Esophagus squamous epithelium (tissue), 5 donors: ENCODE results near the gene RAP1A. TPM values are rescaled to one million over a fixed set of nuclear protein-coding genes. Genes with fewer than 3 reads are reported as not detected.

Experiments
- DNase-seq: peaks from one replicate; lab custom pipeline; 2025; lab: John Stamatoyannopoulos, UW
- H3K27ac ChIP-seq, 4 donors: fragments of 200-600 bp; sonication (generic); one replicate each; pipeline ENCODE4 v1.5.1; 2016 to 2019; ENCODE audit warnings: mild to moderate bottlenecking in 1 of 4
- H3K27me3 ChIP-seq, 4 donors: fragments of 200-600 bp; sonication (generic); 1 replicate in 3 of 4; 2 replicates in 1 of 4; pipeline versions ENCODE4 v1.5.1 to v1.6.0; 2017 to 2021; ENCODE audit warnings: antibody characterized with exemption in 1 of 4
- H3K36me3 ChIP-seq, 3 donors: fragments of 200-600 bp; sonication (generic); one replicate each; pipeline ENCODE4 v1.5.1; 2016 to 2019
- H3K4me1 ChIP-seq, 3 donors: fragments of 200-600 bp; sonication (generic); one replicate each; pipeline ENCODE4 v1.5.1; 2017 to 2019
- H3K4me3 ChIP-seq, 4 donors: fragments of 200-600 bp; sonication (generic); 1 replicate in 3 of 4; 2 replicates in 1 of 4; pipeline ENCODE4 v1.5.1; 2016 to 2019; ENCODE audit warnings: mild to moderate bottlenecking in 2 of 4, moderate library complexity in 1 of 4
- H3K9me3 ChIP-seq, 3 donors: fragments of 200-600 bp; sonication (generic); one replicate each; pipeline ENCODE4 v1.5.1; 2016 to 2019
- POLR2A ChIP-seq, 4 donors: fragments of 450-650 bp; IDR thresholded peaks; one replicate each; pipeline ENCODE4 v1.6.1; 2017; ENCODE audit warnings: antibody characterized with exemption in 4 of 4, mild to moderate bottlenecking in 4 of 4, moderate library complexity in 3 of 4
- WGBS, 2 donors: methylation state at CpG; one replicate each; pipeline ENCODE4 v1.1.5; 2018; 5-methylcytosine and 5-hydroxymethylcytosine counted together
- intact Hi-C: fragments of 100-400 bp; cut with DNase I; formaldehyde crosslinking; loops from one replicate; pipeline ENCODE4 v1.15.0; 2022
- total RNA-seq, 4 donors: library from RNA; depleted of rRNA; stranded (reverse); fragments of >200 nt; gene quantifications; one replicate each; pipeline ENCODE4 v1.1.0, GENCODE V29; 2016
- TF ChIP-seq, protein P1 (sequence below), 6 experiments: fragments of 450-650 bp in 4 of 6; fragments of 200-600 bp in 2 of 6; sonication (generic) in 2 of 6; IDR thresholded peaks; one replicate each; pipeline ENCODE4 v1.5.1; 2016 to 2019; ENCODE audit warnings: antibody characterized with exemption in 6 of 6, mild to moderate bottlenecking in 4 of 6, moderate library complexity in 4 of 6
- donor health status: DM: yes; HTN: yes; CAD: no.

Gene RAP1A
- total RNA-seq, 4 donors from 2014 or later: 24.3 to 111 (median 43.3) TPM

DNA sequence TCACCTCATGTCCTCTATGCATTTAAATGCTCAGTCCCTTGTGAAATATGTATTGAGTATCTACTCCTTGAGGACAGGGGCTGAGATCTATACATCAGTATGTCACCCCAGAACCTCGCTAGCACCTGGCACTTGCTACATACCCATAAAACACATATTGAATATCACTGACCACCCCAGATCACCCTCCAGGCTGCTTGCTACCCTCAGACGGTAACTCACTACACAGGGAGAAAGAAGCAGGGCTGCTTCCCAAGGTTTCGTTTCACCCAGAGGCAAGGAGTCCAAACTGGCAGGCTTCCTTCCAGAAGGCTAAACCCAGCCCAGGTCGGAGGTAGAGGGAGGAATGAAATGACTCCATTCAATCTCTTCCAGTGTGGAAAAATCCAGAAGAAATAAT, 111.1 kb downstream of the RAP1A start:
- Histone ChIP-seq H3K27me3 (no peaks in the 10 kb centered on the region), H3K4me1 (peaks cover 13 to 69% (median 26%) of the 10 kb centered on the region in 3 donors), H3K27ac (no peak overlapping the region), H3K36me3 (peaks cover 0 to 17% (median 6%) of the 10 kb centered on the region in 3 donors), H3K9me3 (no peaks in the 10 kb centered on the region), H3K4me3 (no peak overlapping the region)
- no peak for DNase-seq
- TF ChIP-seq, protein P1, sequence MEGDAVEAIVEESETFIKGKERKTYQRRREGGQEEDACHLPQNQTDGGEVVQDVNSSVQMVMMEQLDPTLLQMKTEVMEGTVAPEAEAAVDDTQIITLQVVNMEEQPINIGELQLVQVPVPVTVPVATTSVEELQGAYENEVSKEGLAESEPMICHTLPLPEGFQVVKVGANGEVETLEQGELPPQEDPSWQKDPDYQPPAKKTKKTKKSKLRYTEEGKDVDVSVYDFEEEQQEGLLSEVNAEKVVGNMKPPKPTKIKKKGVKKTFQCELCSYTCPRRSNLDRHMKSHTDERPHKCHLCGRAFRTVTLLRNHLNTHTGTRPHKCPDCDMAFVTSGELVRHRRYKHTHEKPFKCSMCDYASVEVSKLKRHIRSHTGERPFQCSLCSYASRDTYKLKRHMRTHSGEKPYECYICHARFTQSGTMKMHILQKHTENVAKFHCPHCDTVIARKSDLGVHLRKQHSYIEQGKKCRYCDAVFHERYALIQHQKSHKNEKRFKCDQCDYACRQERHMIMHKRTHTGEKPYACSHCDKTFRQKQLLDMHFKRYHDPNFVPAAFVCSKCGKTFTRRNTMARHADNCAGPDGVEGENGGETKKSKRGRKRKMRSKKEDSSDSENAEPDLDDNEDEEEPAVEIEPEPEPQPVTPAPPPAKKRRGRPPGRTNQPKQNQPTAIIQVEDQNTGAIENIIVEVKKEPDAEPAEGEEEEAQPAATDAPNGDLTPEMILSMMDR (IDR thresholded peaks at IDR 0.05): no peak
- TF ChIP-seq POLR2A (IDR thresholded peaks at IDR 0.05): no peak
- 41 to 77% methylated on average over 3 to 4 of the region's 4 CpGs for WGBS, 2 donors
- intact Hi-C loops: no loop called here

- intact Hi-C loops: no loop called here
- WGBS, 2 donors: 86 to 87% methylated on average over 2 to 5 of the region's 6 CpGs
- H3K27ac ChIP-seq: peak overlapping the region in 3 of 4 donors; percentile 32 to 90 (median 78)
- no peak for TF ChIP-seq POLR2A (IDR thresholded peaks at IDR 0.05)
- TF ChIP-seq, protein P1 (IDR thresholded peaks at IDR 0.05): no peak
- H3K4me3 ChIP-seq: no peak overlapping the region
- H3K36me3 ChIP-seq: peaks cover 0 to 13% (median 2%) of the 10 kb centered on the region in 3 donors
- no peaks in the 10 kb centered on the region for H3K9me3 ChIP-seq
- no peak for DNase-seq
- no peaks in the 10 kb centered on the region for H3K27me3 ChIP-seq
- peaks cover 13 to 77% (median 37%) of the 10 kb centered on the region in 3 donors for H3K4me1 ChIP-seq
Observed at GRCh38 chr1:111731956-111732355, 112.4 kb downstream of the RAP1A start.

DNA sequence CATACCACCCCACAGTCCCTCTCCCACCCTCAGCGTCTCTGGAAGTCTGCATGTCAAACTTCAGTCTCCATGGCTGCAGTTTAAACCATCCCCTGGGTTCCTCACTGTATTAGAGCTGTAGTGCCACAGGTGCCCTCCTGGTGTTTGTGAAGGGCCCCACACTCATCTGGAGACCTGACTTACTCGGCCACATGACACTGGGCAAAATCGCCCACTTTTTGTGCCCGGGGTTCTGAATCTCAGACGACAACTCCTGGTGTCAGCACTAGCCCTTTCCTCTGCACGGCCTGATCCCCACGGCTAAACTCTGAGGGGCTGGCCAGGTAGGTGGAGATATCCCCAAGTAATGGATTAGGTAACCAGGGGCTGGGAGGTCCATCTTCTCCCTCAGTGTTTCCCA, 113.1 kb downstream of the RAP1A start:
- TF ChIP-seq POLR2A (IDR thresholded peaks at IDR 0.05): no peak
- TF ChIP-seq, protein P1 (IDR thresholded peaks at IDR 0.05): no peak
- 81 to 90% methylated on average over 3 to 7 of the region's 7 CpGs for WGBS, 2 donors
- Histone ChIP-seq H3K27me3 (no peaks in the 10 kb centered on the region), H3K4me3 (no peak overlapping the region), H3K27ac (peak overlapping the region; percentile 52 to 90 (median 70)), H3K4me1 (peaks cover 19 to 85% (median 44%) of the 10 kb centered on the region in 3 donors), H3K36me3 (peaks cover 0 to 5% (median 0%) of the 10 kb centered on the region in 3 donors), H3K9me3 (no peaks in the 10 kb centered on the region)
- intact Hi-C loops: no loop called here
- no peak for DNase-seq

DNA sequence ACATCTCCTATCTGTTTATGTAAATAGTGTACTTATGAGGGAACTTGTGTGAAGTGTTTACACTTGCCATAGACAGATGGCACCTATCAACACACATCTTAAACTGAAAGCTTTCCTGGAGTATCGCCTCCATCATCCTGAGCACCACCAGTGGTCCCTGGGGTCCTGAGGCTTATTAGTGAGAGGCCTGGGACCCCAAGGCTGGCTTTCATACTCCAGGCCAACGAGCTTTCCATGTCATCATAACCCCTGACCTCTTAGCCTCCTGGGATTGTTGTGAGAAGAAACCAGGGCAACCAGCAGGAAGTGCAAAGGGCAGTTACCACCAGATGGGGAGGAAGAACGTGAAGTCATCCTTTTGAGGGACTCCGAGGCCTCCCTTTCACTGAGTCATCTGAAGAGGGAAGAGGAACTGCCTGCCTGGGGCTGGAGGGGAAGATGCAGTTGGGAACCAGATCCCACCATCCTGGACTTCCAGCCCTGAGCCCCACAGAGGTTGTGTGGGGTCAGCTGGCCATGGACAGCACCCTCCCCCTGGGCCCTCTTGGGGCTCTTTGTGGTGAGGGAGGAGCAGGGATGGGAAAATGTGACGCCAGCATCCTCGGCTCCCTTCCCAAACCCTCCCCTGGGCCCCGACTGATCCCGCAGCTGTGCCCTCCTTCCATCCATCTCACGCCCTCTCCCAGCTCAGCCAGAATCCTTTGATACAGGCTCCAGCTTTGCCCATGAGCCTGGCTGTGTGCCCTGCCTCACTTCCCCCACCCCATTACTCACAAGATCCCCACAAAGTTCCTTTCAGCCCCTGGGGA, 113.8 kb downstream of the RAP1A start:
- no peaks in the 10 kb centered on the region for H3K9me3 ChIP-seq
- intact Hi-C loops: no loop called here
- H3K27ac ChIP-seq: peak overlapping the region; percentile 52 to 90 (median 70)
- TF ChIP-seq, protein P1 (IDR thresholded peaks at IDR 0.05): no peak
- TF ChIP-seq POLR2A (IDR thresholded peaks at IDR 0.05): no peak
- DNase-seq: no peak
- peak overlapping the region in 1 of 4 donors; percentile 17 for H3K4me3 ChIP-seq
- peaks cover 25 to 92% (median 47%) of the 10 kb centered on the region in 3 donors for H3K4me1 ChIP-seq
- WGBS, 2 donors: 39 to 40% methylated on average over 4 of the region's 9 CpGs
- H3K27me3 ChIP-seq: no peaks in the 10 kb centered on the region
- peaks cover 0 to 5% (median 0%) of the 10 kb centered on the region in 3 donors for H3K36me3 ChIP-seq

- 54 to 58% methylated on average over 4 to 5 of the region's 5 CpGs for WGBS, 2 donors
- Histone ChIP-seq H3K4me1 (peaks cover 25 to 92% (median 47%) of the 10 kb centered on the region in 3 donors), H3K4me3 (peak overlapping the region in 1 of 4 donors; percentile 17), H3K9me3 (no peaks in the 10 kb centered on the region), H3K27me3 (no peaks in the 10 kb centered on the region), H3K27ac (peak overlapping the region; percentile 52 to 90 (median 70)), H3K36me3 (peaks cover 0 to 5% (median 0%) of the 10 kb centered on the region in 3 donors)
- no peak for DNase-seq
- TF ChIP-seq POLR2A (IDR thresholded peaks at IDR 0.05): no peak
- TF ChIP-seq, protein P1 (IDR thresholded peaks at IDR 0.05): no peak
- intact Hi-C loops: no loop called here
Observed at GRCh38 chr1:111733992-111734341, 114.4 kb downstream of the RAP1A start.
